NCI-H1930 (cell line): ENCODE measurements around the gene TUBA1A.
"Not testable (repeated sequence)": the region's sequence is repeated elsewhere in the genome, so short reads cannot be mapped to it uniquely, and the experiment has no call there.

Source experiments
- DNase-seq, 2 experiments: peaks; one replicate each; lab custom pipeline; 2025; lab: John Stamatoyannopoulos, UW

The TUBA1A gene

DNA sequence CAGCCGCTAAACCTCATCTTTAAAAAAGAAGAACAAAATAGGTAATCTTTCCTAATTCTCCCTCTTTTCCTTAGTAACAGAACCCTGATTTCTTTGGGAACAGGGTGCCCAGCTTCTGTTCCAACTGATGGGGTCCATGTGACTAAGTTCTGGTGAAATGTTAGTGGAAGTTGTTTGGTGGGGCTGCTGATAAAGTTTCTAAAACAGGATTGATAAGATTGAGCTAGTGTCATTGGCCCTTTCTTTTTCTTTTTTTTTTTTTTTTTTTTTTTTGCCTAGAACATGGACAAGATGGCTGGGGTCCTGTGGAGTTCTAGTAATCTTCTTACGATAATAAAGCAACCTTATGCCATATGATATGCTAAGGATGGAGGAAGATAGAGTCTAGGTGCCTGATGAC lies 41.5 kb downstream of the TUBA1A start:
- DNase-seq: no peak

DNA sequence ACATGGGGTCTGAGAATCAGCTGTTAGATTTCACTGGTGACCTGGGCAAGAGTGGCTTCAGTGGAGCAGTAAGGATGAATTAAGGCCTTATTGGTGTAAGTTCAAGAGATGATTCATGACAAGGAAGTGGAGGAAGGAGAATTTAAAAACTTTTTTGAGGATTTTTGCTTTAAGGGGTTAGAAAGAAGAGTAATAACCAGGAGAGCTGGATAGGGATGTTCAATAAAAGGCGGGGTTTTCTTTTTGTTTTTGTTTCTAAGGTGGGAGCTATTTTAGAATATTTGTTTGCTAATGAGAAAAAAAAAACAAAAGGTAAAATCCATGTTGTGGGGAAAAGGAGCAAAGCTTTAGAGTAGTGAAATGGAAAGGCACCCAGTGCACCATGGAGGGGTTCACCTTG lies 42.5 kb downstream of the TUBA1A start:
- no peak for DNase-seq

GRCh38 chr12:49144384-49144783 lies 44.5 kb downstream of the TUBA1A start:
- no peak for DNase-seq

DNA sequence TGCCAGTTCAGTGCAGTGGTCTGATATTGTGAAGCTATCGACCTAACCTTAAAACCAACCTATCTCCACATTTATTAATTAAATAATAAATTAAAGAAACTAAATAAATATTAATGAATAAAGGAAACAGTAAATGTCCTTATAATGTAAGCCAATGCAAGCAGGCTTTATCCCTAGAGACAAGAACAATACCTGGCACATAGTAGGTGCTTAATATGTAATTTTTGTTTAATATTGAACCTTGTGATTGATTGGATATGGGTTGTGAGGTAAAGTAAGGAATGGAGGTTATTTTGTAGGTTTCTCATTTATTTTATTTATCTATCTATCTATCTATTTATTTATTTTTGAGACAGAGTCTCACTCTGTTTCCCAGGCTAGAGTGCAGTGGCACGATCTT lies 49.9 kb downstream of the TUBA1A start:
- no peak for DNase-seq

GRCh38 chr12:49138587-49138986 lies 50.3 kb downstream of the TUBA1A start:
- DNase-seq: no peak

GRCh38 chr12:49137476-49137875 lies 51.4 kb downstream of the TUBA1A start:
- no peak for DNase-seq

DNA sequence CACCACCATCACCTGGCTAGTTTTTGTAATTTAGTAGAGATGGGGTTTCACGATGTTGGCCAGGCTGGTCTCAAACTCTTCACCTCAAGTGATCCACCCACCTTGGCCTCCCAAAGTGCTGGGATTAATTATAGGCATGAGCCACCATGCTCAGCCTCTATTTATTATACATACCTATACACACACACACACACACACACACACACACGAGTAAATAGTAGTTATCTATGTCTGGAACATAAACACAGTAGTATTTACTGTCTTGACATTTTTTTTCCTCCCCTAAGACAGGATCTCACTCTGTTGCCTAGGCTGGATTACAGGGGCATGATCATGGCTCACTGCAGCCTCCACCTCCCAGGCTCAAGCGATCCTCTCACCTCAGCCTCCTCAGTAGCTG lies 51.9 kb downstream of the TUBA1A start:
- DNase-seq: not testable (repeated sequence)
